Endothelial cell of umbilical vein (primary cell): ENCODE data around the gene PARN.

Experiments
- CTCF ChIP-seq, 2 donors: IDR thresholded peaks; 1 replicate in 1 of 2; 2 replicates in 1 of 2; pipeline ENCODE4 v1.5.1; 2011; ENCODE audit warnings: low read length in 2 of 2, mild to moderate bottlenecking in 2 of 2, moderate library complexity in 2 of 2, control low read depth in 1 of 2, inconsistent platforms in 1 of 2, low read depth in 1 of 2; ENCODE audit not compliant: insufficient read depth in 1 of 2; ENCODE audit errors: extremely low read depth in 1 of 2
- MYC ChIP-seq: IDR thresholded peaks from one replicate; pipeline ENCODE4 v1.6.1; 2011; ENCODE audit warnings: mild to moderate bottlenecking, low read depth, low read length
- POLR2A ChIP-seq: IDR thresholded peaks from 2 replicates; pipeline ENCODE4 v1.6.1; 2012; ENCODE audit warnings: low read depth, mild to moderate bottlenecking, control low read depth, low read length
- TF ChIP-seq, protein P1 (sequence below): IDR thresholded peaks from 2 replicates; pipeline ENCODE4 v1.6.1; 2011; ENCODE audit not compliant: insufficient read depth, insufficient read length

DNA sequence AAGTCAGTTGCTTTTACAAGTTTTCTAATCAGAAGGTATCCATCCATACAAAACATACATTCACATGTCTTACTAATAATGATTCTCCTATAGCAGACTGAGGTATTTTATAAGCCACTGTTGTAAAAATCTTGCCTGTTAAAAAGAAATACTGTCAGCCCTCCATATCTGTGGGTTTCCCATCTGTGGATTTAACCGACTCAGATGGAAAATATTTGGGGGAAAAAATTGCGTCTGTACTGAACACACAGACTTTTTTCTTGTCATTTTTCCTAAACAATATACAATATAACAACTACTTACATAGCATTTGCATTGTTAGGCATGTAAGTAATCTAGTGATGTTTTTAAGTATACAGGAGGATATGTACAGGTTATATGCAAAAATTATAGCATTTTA is 90.4 kb downstream of the PARN start:
- TF ChIP-seq CTCF (IDR thresholded peaks at IDR 0.05; ENCODE audit: extremely low read depth in 1 of 2, insufficient read depth in 1 of 2, low read depth in 1 of 2, low read length in 2 of 2) (no peak), POLR2A (no peak), MYC (no peak)
- TF ChIP-seq, protein P1, sequence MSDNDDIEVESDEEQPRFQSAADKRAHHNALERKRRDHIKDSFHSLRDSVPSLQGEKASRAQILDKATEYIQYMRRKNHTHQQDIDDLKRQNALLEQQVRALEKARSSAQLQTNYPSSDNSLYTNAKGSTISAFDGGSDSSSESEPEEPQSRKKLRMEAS, result no peak
